HTERT RPE-1 (cell line): ENCODE results near the gene CSHL1.
"Not testable (repeated sequence)": the region's sequence is repeated elsewhere in the genome, so short reads cannot be mapped to it uniquely, and the experiment has no call there.

Experiments
- in situ Hi-C: fragments of 300-500 bp; cut with MboI; formaldehyde crosslinking; loops from 4 replicates; pipeline ENCODE4 v1.14.3; 2020; ENCODE audit warnings: low sequenced_read_pairs

Gene CSHL1

GRCh38 chr17:63892316-63893037, 18.6 kb downstream of the CSHL1 start:
- in situ Hi-C loops = not testable (repeated sequence)

- in situ Hi-C loops = not testable (repeated sequence)
Measured at GRCh38 chr17:63889026-63889848, 21.8 kb downstream of the CSHL1 start.

- in situ Hi-C loops = not testable (repeated sequence)
Measured at GRCh38 chr17:63885119-63885518, 25.9 kb downstream of the CSHL1 start.

- in situ Hi-C loops = not testable (repeated sequence)
Measured at GRCh38 chr17:63882626-63883126, 28.4 kb downstream of the CSHL1 start.

- in situ Hi-C loops = no loop called here
Measured at GRCh38 chr17:63881935-63882601, 29.0 kb downstream of the CSHL1 start, which contains the start of gene GH2. Gene GH2 (minus strand): TSS chr17:63881944. CDS start chr17:63881801, 143 bp downstream.

GRCh38 chr17:63881337-63881736, 29.7 kb downstream of the CSHL1 start:
- in situ Hi-C loops = not testable (repeated sequence)

GRCh38 chr17:63880706-63881105, 30.4 kb downstream of the CSHL1 start:
- in situ Hi-C loops = no loop called here

GRCh38 chr17:63878413-63878812, 32.6 kb downstream of the CSHL1 start:
- in situ Hi-C loops = not testable (repeated sequence)

GRCh38 chr17:63874693-63875092, 36.4 kb downstream of the CSHL1 start:
- in situ Hi-C loops = not testable (repeated sequence)

- in situ Hi-C loops = not testable (repeated sequence)
Measured at GRCh38 chr17:63874061-63874626, 36.9 kb downstream of the CSHL1 start.

GRCh38 chr17:63873577-63873976, 37.5 kb downstream of the CSHL1 start, which contains the start of gene CSH2:
Gene CSH2 (minus strand): TSS chr17:63873677. CDS start chr17:63873614, 63 bp downstream.
- in situ Hi-C loops = not testable (repeated sequence)

- in situ Hi-C loops = not testable (repeated sequence)
Measured at GRCh38 chr17:63871646-63872365, 39.3 kb downstream of the CSHL1 start.

GRCh38 chr17:63870292-63870665, 40.8 kb downstream of the CSHL1 start:
- in situ Hi-C loops = not testable (repeated sequence)

- in situ Hi-C loops = not testable (repeated sequence)
Measured at GRCh38 chr17:63869491-63870291, 41.4 kb downstream of the CSHL1 start.

GRCh38 chr17:63866625-63867024, 44.4 kb downstream of the CSHL1 start:
- in situ Hi-C loops = not testable (repeated sequence)
